Measurements from ENCODE around the gene PRLR. TPM values are rescaled to one million over a fixed set of nuclear protein-coding genes. Genes with fewer than 3 reads are reported as not detected.

The PRLR gene
- polyA plus RNA-seq, 1 donor from 2014 or later = 0.50 TPM

GRCh38 chr5:35199886-35200285, 30.4 kb downstream of the PRLR start:
- H3K79me2 ChIP-seq (replicated peaks; ENCODE audit: insufficient read depth, low read length) = no peaks in the 10 kb centered on the region
- no peak overlapping the region for H3K4me3 ChIP-seq (ENCODE audit: low read length)
- H3K9me3 ChIP-seq (ENCODE audit: low read length) = no peaks in the 10 kb centered on the region
- H2AFZ ChIP-seq (ENCODE audit: low read depth, low read length) = no peak overlapping the region
- no peak overlapping the region for H3K9ac ChIP-seq (ENCODE audit: low read length)
- H3F3A ChIP-seq (ENCODE audit: insufficient read depth, low read length, poor library complexity, severe bottlenecking) = no peaks in the 10 kb centered on the region
- no peaks in the 10 kb centered on the region for H3K27me3 ChIP-seq (ENCODE audit: insufficient read depth, low read depth, low read length)
- no peaks in the 10 kb centered on the region for H3K36me3 ChIP-seq (ENCODE audit: insufficient read depth, low read length)
- no peaks in the 10 kb centered on the region for H3K9me2 ChIP-seq (ENCODE audit: insufficient read depth, low read length)
- no peaks in the 10 kb centered on the region for H4K20me1 ChIP-seq (ENCODE audit: insufficient read depth)
- no peak for TF ChIP-seq POLR2AphosphoS5 (IDR thresholded peaks at IDR 0.05)
- no peak for TF ChIP-seq CTCF (IDR thresholded peaks at IDR 0.05; ENCODE audit: poor library complexity, severe bottlenecking)
- no peak for TF ChIP-seq EZH2 (IDR thresholded peaks at IDR 0.05; ENCODE audit: borderline replicate concordance, insufficient read depth, low read length, poor library complexity, severe bottlenecking)
- TF ChIP-seq REST (IDR thresholded peaks at IDR 0.05; ENCODE audit: borderline replicate concordance) = no peak
- TF ChIP-seq SMC3 (conservative IDR thresholded peaks at IDR 0.05; ENCODE audit: poor library complexity) = no peak
- no peak for TF ChIP-seq RAD21 (conservative IDR thresholded peaks at IDR 0.05)
- no peak for TF ChIP-seq MXI1 (conservative IDR thresholded peaks at IDR 0.05; ENCODE audit: poor library complexity, severe bottlenecking)
- TF ChIP-seq EP300 (conservative IDR thresholded peaks at IDR 0.05; ENCODE audit: poor library complexity, severe bottlenecking) = no peak
- TF ChIP-seq TAF1 (IDR thresholded peaks at IDR 0.05; ENCODE audit: low read depth) = no peak
- H3K4me2 ChIP-seq (ENCODE audit: low read length) = no peak overlapping the region
- no peak overlapping the region for H3K27ac ChIP-seq (ENCODE audit: low read length)

GRCh38 chr5:35198686-35199085, 31.6 kb downstream of the PRLR start:
- H3K9me3 ChIP-seq (ENCODE audit: low read length) = no peaks in the 10 kb centered on the region
- H3K36me3 ChIP-seq (ENCODE audit: insufficient read depth, low read length) = no peaks in the 10 kb centered on the region
- no peaks in the 10 kb centered on the region for H4K20me1 ChIP-seq (ENCODE audit: insufficient read depth)
- H3K4me3 ChIP-seq (ENCODE audit: low read length) = no peak overlapping the region
- no peak overlapping the region for H3K4me2 ChIP-seq (ENCODE audit: low read length)
- H3K79me2 ChIP-seq (replicated peaks; ENCODE audit: insufficient read depth, low read length) = no peaks in the 10 kb centered on the region
- H3F3A ChIP-seq (ENCODE audit: insufficient read depth, low read length, poor library complexity, severe bottlenecking) = no peaks in the 10 kb centered on the region
- H3K27ac ChIP-seq (ENCODE audit: low read length) = no peak overlapping the region
- TF ChIP-seq MXI1 (conservative IDR thresholded peaks at IDR 0.05; ENCODE audit: poor library complexity, severe bottlenecking) (no peak), POLR2AphosphoS5 (IDR thresholded peaks at IDR 0.05) (no peak), EP300 (conservative IDR thresholded peaks at IDR 0.05; ENCODE audit: poor library complexity, severe bottlenecking) (no peak), EZH2 (IDR thresholded peaks at IDR 0.05; ENCODE audit: borderline replicate concordance, insufficient read depth, low read length, poor library complexity, severe bottlenecking) (no peak), CTCF (IDR thresholded peaks at IDR 0.05; ENCODE audit: poor library complexity, severe bottlenecking) (no peak), RAD21 (conservative IDR thresholded peaks at IDR 0.05) (no peak), SMC3 (conservative IDR thresholded peaks at IDR 0.05; ENCODE audit: poor library complexity) (no peak), TAF1 (IDR thresholded peaks at IDR 0.05; ENCODE audit: low read depth) (no peak), REST (IDR thresholded peaks at IDR 0.05; ENCODE audit: borderline replicate concordance) (no peak)
- no peaks in the 10 kb centered on the region for H3K9me2 ChIP-seq (ENCODE audit: insufficient read depth, low read length)
- H3K27me3 ChIP-seq (ENCODE audit: insufficient read depth, low read depth, low read length) = no peaks in the 10 kb centered on the region
- no peak overlapping the region for H3K9ac ChIP-seq (ENCODE audit: low read length)
- no peak overlapping the region for H2AFZ ChIP-seq (ENCODE audit: low read depth, low read length)

Measured in neural cell (in vitro differentiated cells).